Measurements from ENCODE around the gene PDLIM7.

Gene PDLIM7

GRCh38 chr5:177499842-177500241 lies 2.4 kb upstream of the PDLIM7 start:
- TF ChIP-seq CTCF (IDR thresholded peaks at IDR 0.05; ENCODE audit: low read length) (no peak), EZH2 (IDR thresholded peaks at IDR 0.05; ENCODE audit: borderline replicate concordance, low read length) (no peak)
- Histone ChIP-seq H3K79me2 (ENCODE audit: insufficient read depth, low read length) (no peaks in the 10 kb centered on the region), H3K27me3 (ENCODE audit: insufficient read depth, low read length) (no peaks in the 10 kb centered on the region), H3K9ac (ENCODE audit: low read length) (no peak overlapping the region), H2AFZ (ENCODE audit: low read length) (no peak overlapping the region), H3K4me2 (ENCODE audit: low read length) (no peak overlapping the region), H3K4me1 (ENCODE audit: insufficient read depth, low read length, severe bottlenecking) (peaks cover 61% of the 10 kb centered on the region), H3K4me3 (ENCODE audit: low read depth, low read length, poor library complexity, severe bottlenecking) (no peak overlapping the region), H3F3A (ENCODE audit: insufficient read depth, low read length) (peaks cover 7% of the 10 kb centered on the region; the same call in 1 of the 2 replicates), H3K9me3 (ENCODE audit: low read length) (no peaks in the 10 kb centered on the region), H3K36me3 (ENCODE audit: insufficient read depth, low read length) (peaks cover 24% of the 10 kb centered on the region), H4K20me1 (ENCODE audit: insufficient read depth, low read length) (no peaks in the 10 kb centered on the region), H3K9me2 (ENCODE audit: low read depth, low read length) (no peaks in the 10 kb centered on the region), H3K27ac (ENCODE audit: low read depth, low read length, poor library complexity, severe bottlenecking) (no peak overlapping the region)

- Histone ChIP-seq H3K9ac (ENCODE audit: low read length) (peak overlapping the region; percentile 44), H3K79me2 (ENCODE audit: insufficient read depth, low read length) (no peaks in the 10 kb centered on the region), H3K36me3 (ENCODE audit: insufficient read depth, low read length) (peaks cover 8% of the 10 kb centered on the region; the same call in 1 of the 2 replicates), H3K4me1 (ENCODE audit: insufficient read depth, low read length, severe bottlenecking) (peaks cover 56% of the 10 kb centered on the region), H3K27me3 (ENCODE audit: insufficient read depth, low read length) (no peaks in the 10 kb centered on the region), H3F3A (ENCODE audit: insufficient read depth, low read length) (peaks cover 7% of the 10 kb centered on the region; the same call in 1 of the 2 replicates), H3K27ac (ENCODE audit: low read depth, low read length, poor library complexity, severe bottlenecking) (no peak overlapping the region), H3K4me3 (ENCODE audit: low read depth, low read length, poor library complexity, severe bottlenecking) (peak overlapping the region; percentile 80), H4K20me1 (ENCODE audit: insufficient read depth, low read length) (no peaks in the 10 kb centered on the region), H3K9me3 (ENCODE audit: low read length) (no peaks in the 10 kb centered on the region), H3K4me2 (ENCODE audit: low read length) (peak overlapping the region; percentile 71), H3K9me2 (ENCODE audit: low read depth, low read length) (no peaks in the 10 kb centered on the region), H2AFZ (ENCODE audit: low read length) (no peak overlapping the region)
- TF ChIP-seq EZH2 (IDR thresholded peaks at IDR 0.05; ENCODE audit: borderline replicate concordance, low read length) (no peak), CTCF (IDR thresholded peaks at IDR 0.05; ENCODE audit: low read length) (no peak)
Measured at GRCh38 chr5:177498013-177498787, 796 bp upstream of the PDLIM7 start.

GRCh38 chr5:177496727-177497291 lies 595 bp downstream of the PDLIM7 start:
- Histone ChIP-seq H4K20me1 (ENCODE audit: insufficient read depth, low read length) (no peaks in the 10 kb centered on the region), H3K27ac (ENCODE audit: low read depth, low read length, poor library complexity, severe bottlenecking) (peak overlapping the region; percentile 80), H2AFZ (ENCODE audit: low read length) (no peak overlapping the region), H3K9me2 (ENCODE audit: low read depth, low read length) (no peaks in the 10 kb centered on the region), H3K79me2 (ENCODE audit: insufficient read depth, low read length) (no peaks in the 10 kb centered on the region), H3K36me3 (ENCODE audit: insufficient read depth, low read length) (no peaks in the 10 kb centered on the region), H3K9me3 (ENCODE audit: low read length) (no peaks in the 10 kb centered on the region), H3K4me2 (ENCODE audit: low read length) (peak overlapping the region; percentile 71), H3K9ac (ENCODE audit: low read length) (peak overlapping the region; percentile 81), H3K27me3 (ENCODE audit: insufficient read depth, low read length) (no peaks in the 10 kb centered on the region), H3F3A (ENCODE audit: insufficient read depth, low read length) (peaks cover 3% of the 10 kb centered on the region; the same call in 1 of the 2 replicates), H3K4me3 (ENCODE audit: low read depth, low read length, poor library complexity, severe bottlenecking) (peak overlapping the region; percentile 80), H3K4me1 (ENCODE audit: insufficient read depth, low read length, severe bottlenecking) (peaks cover 42% of the 10 kb centered on the region)
- TF ChIP-seq CTCF (IDR thresholded peaks at IDR 0.05; ENCODE audit: low read length) (no peak), EZH2 (IDR thresholded peaks at IDR 0.05; ENCODE audit: borderline replicate concordance, low read length) (no peak)

Data from OCI-LY1 (cell line).